ENCODE results near the gene ZDHHC18.

ZDHHC18 gene

GRCh38 chr1:26831546-26832248 is 5.2 kb downstream of the ZDHHC18 start:
- TF ChIP-seq REST (IDR thresholded peaks at IDR 0.05; ENCODE audit: insufficient read depth in 1 of 2, low read depth in 2 of 2, low read length in 2 of 2) (no peak), TAF1 (IDR thresholded peaks at IDR 0.05; ENCODE audit: borderline replicate concordance, insufficient read depth, low read length) (no peak), FOXP2 (optimal IDR thresholded peaks at IDR 0.05; ENCODE audit: borderline replicate concordance, extremely low read depth, extremely low read length, insufficient read depth) (no peak), SIN3A (IDR thresholded peaks at IDR 0.05; ENCODE audit: borderline replicate concordance, insufficient read depth, low read length) (no peak), POLR2AphosphoS5 (IDR thresholded peaks at IDR 0.05; ENCODE audit: low read depth, low read length) (no peak)

DNA sequence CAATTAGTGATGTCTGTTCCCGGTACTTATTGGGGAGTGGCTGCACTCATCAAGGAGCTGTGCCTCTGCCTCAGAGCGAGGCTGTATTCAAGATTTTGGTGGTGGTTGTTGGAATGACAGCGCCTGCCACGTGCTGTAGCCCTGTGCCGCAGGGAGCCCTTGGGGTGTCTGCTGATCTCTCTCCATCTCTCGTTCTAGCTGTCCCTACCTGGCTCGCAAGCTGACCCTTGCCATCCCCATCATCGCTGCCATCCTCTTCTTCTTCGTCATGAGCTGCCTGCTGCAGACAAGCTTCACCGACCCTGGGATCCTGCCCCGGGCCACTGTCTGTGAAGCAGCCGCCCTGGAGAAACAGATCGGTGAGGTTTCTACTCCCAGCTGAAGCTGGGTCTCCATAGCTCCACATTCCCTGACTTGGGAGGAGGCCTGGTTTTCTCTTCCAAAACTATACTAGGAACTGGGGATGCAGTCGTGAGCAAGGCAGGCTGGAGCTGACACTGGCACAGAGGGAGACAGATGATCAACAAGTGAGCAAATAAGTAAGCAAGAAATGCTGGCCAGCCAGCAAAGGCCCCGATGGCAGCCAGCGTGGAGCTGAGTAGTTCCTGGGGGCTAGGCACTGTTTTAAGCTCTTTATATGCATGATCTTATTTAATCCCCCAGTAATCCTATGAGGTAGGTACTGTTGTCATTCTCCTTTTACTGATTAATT is 5.9 kb downstream of the ZDHHC18 start:
- no peak for TF ChIP-seq FOXP2 (optimal IDR thresholded peaks at IDR 0.05; ENCODE audit: borderline replicate concordance, extremely low read depth, extremely low read length, insufficient read depth)
- TF ChIP-seq SIN3A (IDR thresholded peaks at IDR 0.05; ENCODE audit: borderline replicate concordance, insufficient read depth, low read length) = no peak
- TF ChIP-seq REST (IDR thresholded peaks at IDR 0.05; ENCODE audit: insufficient read depth in 1 of 2, low read depth in 2 of 2, low read length in 2 of 2) = no peak
- no peak for TF ChIP-seq TAF1 (IDR thresholded peaks at IDR 0.05; ENCODE audit: borderline replicate concordance, insufficient read depth, low read length)
- no peak for TF ChIP-seq POLR2AphosphoS5 (IDR thresholded peaks at IDR 0.05; ENCODE audit: low read depth, low read length)

GRCh38 chr1:26833432-26834405 is 7.2 kb downstream of the ZDHHC18 start:
- no peak for TF ChIP-seq POLR2AphosphoS5 (IDR thresholded peaks at IDR 0.05; ENCODE audit: low read depth, low read length)
- TF ChIP-seq REST (IDR thresholded peaks at IDR 0.05; ENCODE audit: insufficient read depth in 1 of 2, low read depth in 2 of 2, low read length in 2 of 2) = no peak
- TF ChIP-seq SIN3A (IDR thresholded peaks at IDR 0.05; ENCODE audit: borderline replicate concordance, insufficient read depth, low read length) = no peak
- TF ChIP-seq TAF1 (IDR thresholded peaks at IDR 0.05; ENCODE audit: borderline replicate concordance, insufficient read depth, low read length) = no peak
- TF ChIP-seq FOXP2 (optimal IDR thresholded peaks at IDR 0.05; ENCODE audit: borderline replicate concordance, extremely low read depth, extremely low read length, insufficient read depth) = no peak

- TF ChIP-seq FOXP2 (optimal IDR thresholded peaks at IDR 0.05; ENCODE audit: borderline replicate concordance, extremely low read depth, extremely low read length, insufficient read depth) (no peak), POLR2AphosphoS5 (IDR thresholded peaks at IDR 0.05; ENCODE audit: low read depth, low read length) (no peak), REST (IDR thresholded peaks at IDR 0.05; ENCODE audit: insufficient read depth in 1 of 2, low read depth in 2 of 2, low read length in 2 of 2) (no peak), SIN3A (IDR thresholded peaks at IDR 0.05; ENCODE audit: borderline replicate concordance, insufficient read depth, low read length) (no peak), TAF1 (IDR thresholded peaks at IDR 0.05; ENCODE audit: borderline replicate concordance, insufficient read depth, low read length) (no peak)
Observed at GRCh38 chr1:26838474-26839338, 12.2 kb downstream of the ZDHHC18 start.
